Bronchial epithelial cell (primary cell): Measurements from ENCODE around the gene NBEA. TPM values are rescaled to one million over a fixed set of nuclear protein-coding genes. Genes with fewer than 3 reads are reported as not detected.
A peak's percentile ranks its signal among the peaks of the same experiment; 100 is the strongest.

Source experiments
- DNase-seq: peaks from one replicate; pipeline ENCODE4 v3.0.0-alpha.2; 2010; ENCODE audit warnings: low read depth
- FAIRE-seq: peaks from 2 replicates; lab custom pipeline; 2011; peaks lifted over from hg19 to GRCh38; lab: Jason Lieb, UNC
- H3K27me3 ChIP-seq: 2 replicates; pipeline ENCODE4 v1.5.1; 2011; ENCODE audit warnings: low read length; ENCODE audit not compliant: control insufficient read depth, insufficient read depth
- H3K36me3 ChIP-seq: 2 replicates; pipeline ENCODE4 v1.5.1; 2011; ENCODE audit warnings: low read length; ENCODE audit not compliant: control insufficient read depth, insufficient read depth
- H3K4me3 ChIP-seq: 2 replicates; pipeline ENCODE4 v1.5.1; 2011; ENCODE audit warnings: mild to moderate bottlenecking, low read depth, low read length, control low read depth
- total RNA-seq: library from RNA; depleted of rRNA; stranded (reverse); fragments of >200 nt; gene quantifications from 2 replicates; pipeline ENCODE4 v1.2.1, GENCODE V29; 2014
- TF ChIP-seq, protein P1 (sequence below): IDR thresholded peaks from 2 replicates; pipeline ENCODE4 v1.5.1; 2011; ENCODE audit warnings: mild to moderate bottlenecking, moderate library complexity, low read length, control low read depth, inconsistent platforms; ENCODE audit not compliant: insufficient read depth, severe bottlenecking

NBEA gene
- total RNA-seq, 1 donor from 2014 or later = 0.53 TPM

DNA sequence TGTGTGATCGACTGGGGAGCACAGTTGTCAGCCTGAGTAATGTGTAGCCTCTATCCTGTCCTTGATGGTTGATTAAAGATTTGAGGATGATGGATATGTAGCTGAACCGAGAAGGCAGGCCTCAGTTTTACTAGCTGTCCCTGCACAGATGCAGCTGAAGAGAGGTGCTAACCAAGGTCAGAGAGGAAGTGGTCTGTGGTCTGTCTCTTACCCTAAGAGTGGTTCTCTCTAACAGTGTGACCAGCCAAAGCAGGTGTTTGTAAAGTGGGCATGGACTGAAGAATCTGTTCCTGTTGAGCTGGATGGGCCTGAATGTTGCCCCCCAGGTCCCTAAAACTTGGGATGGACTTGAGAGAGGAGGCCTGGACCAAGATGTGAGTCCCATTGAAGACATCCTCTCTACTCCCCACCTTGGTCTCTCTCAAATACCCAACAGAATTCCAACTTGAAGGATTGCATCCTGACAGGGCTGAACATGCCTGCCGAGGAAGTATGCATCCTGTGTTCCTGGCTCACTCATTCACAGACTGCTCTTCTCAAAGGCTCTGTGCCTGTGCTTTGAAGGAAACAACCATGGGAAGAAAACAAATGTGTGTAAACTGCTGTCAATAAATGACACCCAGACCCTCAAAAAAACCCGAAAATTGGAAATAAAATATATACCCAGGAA is 310.6 kb downstream of the NBEA start:
- Histone ChIP-seq H3K36me3 (no peaks in the 10 kb centered on the region), H3K27me3 (no peaks in the 10 kb centered on the region), H3K4me3 (no peak overlapping the region)
- TF ChIP-seq, protein P1, sequence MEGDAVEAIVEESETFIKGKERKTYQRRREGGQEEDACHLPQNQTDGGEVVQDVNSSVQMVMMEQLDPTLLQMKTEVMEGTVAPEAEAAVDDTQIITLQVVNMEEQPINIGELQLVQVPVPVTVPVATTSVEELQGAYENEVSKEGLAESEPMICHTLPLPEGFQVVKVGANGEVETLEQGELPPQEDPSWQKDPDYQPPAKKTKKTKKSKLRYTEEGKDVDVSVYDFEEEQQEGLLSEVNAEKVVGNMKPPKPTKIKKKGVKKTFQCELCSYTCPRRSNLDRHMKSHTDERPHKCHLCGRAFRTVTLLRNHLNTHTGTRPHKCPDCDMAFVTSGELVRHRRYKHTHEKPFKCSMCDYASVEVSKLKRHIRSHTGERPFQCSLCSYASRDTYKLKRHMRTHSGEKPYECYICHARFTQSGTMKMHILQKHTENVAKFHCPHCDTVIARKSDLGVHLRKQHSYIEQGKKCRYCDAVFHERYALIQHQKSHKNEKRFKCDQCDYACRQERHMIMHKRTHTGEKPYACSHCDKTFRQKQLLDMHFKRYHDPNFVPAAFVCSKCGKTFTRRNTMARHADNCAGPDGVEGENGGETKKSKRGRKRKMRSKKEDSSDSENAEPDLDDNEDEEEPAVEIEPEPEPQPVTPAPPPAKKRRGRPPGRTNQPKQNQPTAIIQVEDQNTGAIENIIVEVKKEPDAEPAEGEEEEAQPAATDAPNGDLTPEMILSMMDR = no peak
- DNase-seq = peak; percentile 51
- FAIRE-seq = peak; percentile 23

GRCh38 chr13:35255241-35255640 is 313.2 kb downstream of the NBEA start:
- H3K4me3 ChIP-seq = no peak overlapping the region
- FAIRE-seq (no peak), DNase-seq (no peak)
- H3K36me3 ChIP-seq = no peaks in the 10 kb centered on the region
- TF ChIP-seq, protein P1 = no peak
- no peaks in the 10 kb centered on the region for H3K27me3 ChIP-seq

DNA sequence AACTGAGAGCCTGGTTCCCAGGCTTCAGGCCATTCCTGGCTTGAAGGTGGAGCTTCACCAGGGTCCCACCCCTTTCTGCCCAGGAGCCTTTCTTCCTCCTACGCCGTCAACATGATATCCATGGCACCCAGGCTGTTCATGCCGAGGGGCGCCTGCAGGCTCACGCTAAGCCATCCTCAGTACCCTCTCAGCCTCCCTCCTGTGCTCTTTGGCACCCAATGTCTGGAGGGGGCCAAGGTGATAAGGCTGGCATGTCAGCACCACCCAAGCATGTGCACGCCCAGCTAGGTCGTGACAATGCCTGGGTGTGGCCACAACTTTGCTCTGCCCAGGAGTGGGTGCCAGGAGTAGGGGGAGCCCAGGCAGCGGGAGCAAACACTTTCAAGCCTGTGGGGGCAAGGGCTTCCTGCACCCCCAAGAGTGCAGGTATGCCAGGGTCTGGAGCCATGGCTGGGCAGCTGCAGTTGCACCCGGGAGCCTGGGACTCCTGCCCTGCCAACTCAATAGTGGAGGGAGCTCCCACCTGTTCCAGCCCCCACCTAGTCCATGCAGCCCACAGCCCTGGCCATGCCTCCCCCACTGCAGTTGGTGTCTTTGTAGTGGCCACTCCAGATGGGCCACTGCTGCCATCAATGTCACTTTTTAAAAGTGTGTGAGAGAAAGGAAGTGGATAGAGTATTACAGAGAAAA is 314.5 kb downstream of the NBEA start:
- no peak for DNase-seq
- TF ChIP-seq, protein P1 = no peak
- Histone ChIP-seq H3K36me3 (no peaks in the 10 kb centered on the region), H3K27me3 (no peaks in the 10 kb centered on the region), H3K4me3 (no peak overlapping the region)
- FAIRE-seq = no peak

DNA sequence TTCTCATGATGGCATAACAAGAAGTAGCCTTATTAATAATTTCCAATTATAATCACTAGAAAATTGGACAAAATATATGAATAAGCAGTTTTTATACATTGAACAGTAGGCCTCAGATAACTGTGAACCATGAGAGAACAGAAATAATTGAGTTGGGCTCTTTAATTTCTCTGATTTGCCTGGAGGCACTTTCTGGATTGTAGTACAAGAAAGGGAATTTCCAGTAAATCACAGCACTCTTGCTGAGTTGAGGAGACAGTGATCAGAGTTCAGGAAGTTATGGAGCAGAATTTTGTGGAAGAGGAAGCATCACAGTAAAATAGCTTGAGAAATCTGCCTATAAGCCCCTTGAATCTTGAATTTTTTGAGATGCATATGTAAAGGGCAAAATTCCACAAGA is 318.2 kb downstream of the NBEA start:
- Histone ChIP-seq H3K4me3 (no peak overlapping the region), H3K36me3 (no peaks in the 10 kb centered on the region), H3K27me3 (no peaks in the 10 kb centered on the region)
- no peak for DNase-seq
- FAIRE-seq = no peak
- TF ChIP-seq, protein P1 = no peak

- Histone ChIP-seq H3K27me3 (no peaks in the 10 kb centered on the region), H3K4me3 (no peak overlapping the region), H3K36me3 (no peaks in the 10 kb centered on the region)
- FAIRE-seq = no peak
- peak; percentile 18 for DNase-seq
- TF ChIP-seq, protein P1 = no peak
Measured at GRCh38 chr13:35266412-35266811, 324.3 kb downstream of the NBEA start.

DNA sequence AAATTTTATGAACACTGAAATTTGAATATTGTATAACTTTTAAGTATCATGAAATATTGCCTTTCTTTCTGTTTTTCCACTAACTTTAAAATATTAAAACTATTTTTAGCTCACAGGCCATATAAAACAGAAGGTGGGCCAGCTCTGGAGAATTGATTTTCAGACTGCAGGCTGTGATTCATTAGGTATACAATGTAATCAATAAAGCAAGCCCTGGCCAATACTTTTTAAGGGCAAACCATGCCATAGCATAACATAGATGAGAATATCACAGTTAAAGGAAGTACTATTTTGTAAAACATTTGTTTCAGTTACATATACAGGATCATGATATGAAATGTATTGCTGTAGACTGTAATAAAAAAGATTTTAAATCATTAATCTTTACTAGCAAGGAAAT is 336.8 kb downstream of the NBEA start:
- TF ChIP-seq, protein P1 = no peak
- no peaks in the 10 kb centered on the region for H3K36me3 ChIP-seq
- H3K27me3 ChIP-seq = no peaks in the 10 kb centered on the region
- H3K4me3 ChIP-seq = no peak overlapping the region
- DNase-seq = no peak
- no peak for FAIRE-seq
